Measurements from ENCODE around the gene ATG9A. TPM values are rescaled to one million over a fixed set of nuclear protein-coding genes. Genes with fewer than 3 reads are reported as not detected.

The ATG9A gene
- total and polyA plus RNA-seq, 2 of the 8 experiments (the other 6 are each of a cell fraction or from before 2014, with no cell fraction given): 43.6 to 66.8 TPM

DNA sequence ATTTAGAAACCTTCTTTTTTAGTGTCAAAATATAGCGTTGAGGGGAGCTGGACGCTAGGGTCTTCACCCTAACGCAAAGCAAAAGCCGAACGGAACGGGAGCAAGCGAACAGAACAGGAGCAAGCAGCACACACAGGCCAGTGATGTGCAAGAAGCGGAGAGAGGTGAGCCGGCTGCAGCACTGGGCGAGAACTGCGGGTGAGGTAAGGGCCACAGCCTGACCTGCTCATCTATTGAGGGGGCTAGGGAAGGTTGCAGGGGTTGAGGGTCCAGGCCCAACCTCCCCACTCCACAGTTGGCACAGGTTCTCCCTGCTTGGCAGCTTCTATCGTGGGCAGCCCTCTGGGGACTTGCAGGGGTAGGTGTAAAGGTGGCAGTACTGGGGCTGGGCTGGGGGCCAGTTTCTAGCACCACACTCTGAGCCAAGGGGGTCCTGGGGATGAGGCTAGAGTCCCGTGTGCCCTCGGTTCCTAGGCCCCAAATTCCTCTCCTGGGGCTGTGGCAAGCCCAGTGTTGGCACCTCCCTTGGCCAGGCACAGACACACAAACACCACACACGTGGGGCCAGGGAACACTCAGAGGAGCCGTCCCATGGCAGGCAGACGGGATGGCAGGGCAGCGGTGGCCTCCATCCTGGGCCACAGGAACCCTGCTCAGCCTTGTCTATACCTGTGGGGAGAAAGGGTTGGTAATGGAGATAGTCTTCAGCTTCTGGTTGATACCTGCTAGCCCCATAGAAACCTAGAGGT lies 9.5 kb downstream of the ATG9A start:
- no peak overlapping the region for H3K14ac ChIP-seq (ENCODE audit: insufficient read length)
- CTCF ChIA-PET (ENCODE audit: partially characterized antibody): interaction anchor here (0.8 to 1.2 kb wide), 9 partner anchors 8 to 280 kb away, joined by 3 to 6 read pairs (median 3); partner anchors contain the start of gene CNPPD1
- H3K9ac ChIP-seq (replicated peaks in 1 of 4; ENCODE audit: extremely low read depth in 1 of 4, low read depth in 3 of 4, low read length in 3 of 4): no peak overlapping the region
- H3K4me1 ChIP-seq (replicated peaks in 1 of 4; ENCODE audit: control insufficient read depth in 3 of 4, insufficient read depth in 4 of 4, low read length in 3 of 4): peaks cover 0 to 12% (median 6%) of the 10 kb centered on the region in 4 experiments; a peak in 3 of 7 replicates
- 0 out of 2 replicates have a peak overlapping the region, but pooled peaks have one; percentile 87 for H2BK12ac ChIP-seq (ENCODE audit: low read depth, low read length)
- H4K20me1 ChIP-seq (replicated peaks in 1 of 2; ENCODE audit: control insufficient read depth in 1 of 2, insufficient read depth in 2 of 2, low read length in 2 of 2): peaks cover 0 to 7% of the 10 kb centered on the region in 2 experiments
- H3K18ac ChIP-seq (ENCODE audit: extremely low read depth, low read length): no peak overlapping the region; the same call in 1 of the 2 replicates
- peak overlapping the region in 1 of 4 experiments; percentile 73; a peak in 1 of 8 replicates for H3K4me3 ChIP-seq (ENCODE audit: extremely low read depth in 1 of 4, insufficient read depth in 2 of 4, low read depth in 3 of 4, low read length in 4 of 4)
- H2BK15ac ChIP-seq (ENCODE audit: low read length): no peak overlapping the region
- WGBS, 2 experiments (ENCODE audit: extremely low coverage in 1 of 2, insufficient coverage in 1 of 2, insufficient read length in 1 of 2, insufficient replicate concordance in 2 of 2, low coverage in 1 of 2, low lambda C conversion rate in 2 of 2, missing lambda C conversion rate in 1 of 2): 93% methylated on average over 18 of the region's 18 CpGs; no CpG with 5 or more reads in 1 of the 2 experiments
- H2AFZ ChIP-seq (ENCODE audit: low read length): no peak overlapping the region
- DNase-seq (ENCODE audit: low read depth in 1 of 2, low spot score in 2 of 2): no peak
- no peak overlapping the region for H3K56ac ChIP-seq (replicated peaks; ENCODE audit: insufficient read length, low read depth, low read length)
- H4K91ac ChIP-seq (replicated peaks; ENCODE audit: insufficient read length, low read length): peak overlapping the region; percentile 61
- no peak overlapping the region for H2BK20ac ChIP-seq (ENCODE audit: low read length)
- H3K9me3 ChIP-seq (ENCODE audit: insufficient read depth in 2 of 2, low read depth in 1 of 2, low read length in 1 of 2): no peaks in the 10 kb centered on the region
- no peak for FAIRE-seq
- H3K27ac ChIP-seq (ENCODE audit: low read depth, low read length): no peak overlapping the region
- no peak overlapping the region for H2BK120ac ChIP-seq (replicated peaks; ENCODE audit: low read depth, low read length)
- H3K27me3 ChIP-seq (replicated peaks in 1 of 4; ENCODE audit: control insufficient read depth in 3 of 4, extremely low read depth in 1 of 4, insufficient read depth in 3 of 4, low read length in 3 of 4): no peaks in the 10 kb centered on the region; a peak in 2 of 7 replicates
- H2BK5ac ChIP-seq (ENCODE audit: low read depth, low read length): peak overlapping the region; percentile 35; the same call in 1 of the 2 replicates
- H4K8ac ChIP-seq (ENCODE audit: extremely low read depth, insufficient read depth, low read length): 0 out of 2 replicates have a peak overlapping the region, but pooled peaks have one; percentile 95
- peak overlapping the region; percentile 1; the same call in 1 of the 2 replicates for H2AK5ac ChIP-seq (ENCODE audit: low read depth, low read length)
- H3K4ac ChIP-seq (replicated peaks; ENCODE audit: insufficient read length, low read depth, low read length): peak overlapping the region; percentile 60
- peaks cover 14% of the 10 kb centered on the region for H3K23me2 ChIP-seq (ENCODE audit: low read depth, low read length)
- H3K23ac ChIP-seq (ENCODE audit: insufficient read length): no peak overlapping the region
- no peaks in the 10 kb centered on the region for H3K79me2 ChIP-seq (ENCODE audit: control insufficient read depth in 1 of 2, insufficient read depth in 2 of 2, low read length in 2 of 2)
- H3K36me3 ChIP-seq (ENCODE audit: control insufficient read depth in 2 of 4, insufficient read depth in 4 of 4, low read length in 3 of 4): peaks cover 14 to 44% (median 37%) of the 10 kb centered on the region in 4 experiments; a peak in 7 of 8 replicates
- no peak overlapping the region for H4K5ac ChIP-seq (ENCODE audit: insufficient read length, low read depth, low read length)
- no peaks in the 10 kb centered on the region; the same call in 1 of the 2 replicates for H3K79me1 ChIP-seq (ENCODE audit: low read depth, low read length)
- POLR2A ChIA-PET (ENCODE audit: partially characterized antibody): interaction anchor here (0.8 to 14.0 kb wide), 19 partner anchors 7 to 115 kb away, joined by 3 to 190 read pairs (median 7); partner anchors contain the start of genes ANKZF1, ATG9A, CNPPD1 and GLB1L
- H3K4me2 ChIP-seq (ENCODE audit: insufficient read depth in 1 of 2, low read depth in 2 of 2, low read length in 2 of 2): peak overlapping the region; percentile 88 to 96; a peak in 2 of 4 replicates
- TF ChIP-seq SP1 (IDR thresholded peaks at IDR 0.05; ENCODE audit: low read depth, low read length) (no peak), GTF2F1 (IDR thresholded peaks at IDR 0.05; ENCODE audit: borderline replicate concordance, low read depth, low read length) (no peak), SUZ12 (IDR thresholded peaks at IDR 0.05; ENCODE audit: low read length) (no peak), KDM5A (IDR thresholded peaks at IDR 0.05; ENCODE audit: low read length) (no peak), SP4 (IDR thresholded peaks at IDR 0.05; ENCODE audit: low read length) (no peak), HDAC6 (IDR thresholded peaks at IDR 0.05; ENCODE audit: low read depth, low read length) (no peak)
